SK-N-SH (cell line): ENCODE data around the gene PPP1R12B.

ENCODE experiments used
- GABPA ChIP-seq: IDR thresholded peaks from 2 replicates; pipeline ENCODE4 v1.4.0; 2012; ENCODE audit warnings: low read depth, mild to moderate bottlenecking
- RAD21 ChIP-seq: IDR thresholded peaks from 2 replicates; pipeline ENCODE4 v1.6.1; 2012; ENCODE audit warnings: mild to moderate bottlenecking, low read length
- TF ChIP-seq, protein P1 (sequence below): fragments of 200-600 bp; sonication (generic); IDR thresholded peaks from 2 replicates; pipeline ENCODE4 v1.6.1; 2017; ENCODE audit warnings: antibody characterized with exemption, mild to moderate bottlenecking, moderate library complexity
- TF ChIP-seq, protein P2 (sequence below): IDR thresholded peaks from 2 replicates; pipeline ENCODE4 v1.4.0; 2012; ENCODE audit warnings: low read depth
- TF ChIP-seq, protein P3 (sequence below): fragments of 150-350 bp; IDR thresholded peaks from 2 replicates; pipeline ENCODE4 v1.6.1; 2017; ENCODE audit warnings: antibody characterized with exemption, low read length, low read depth, borderline replicate concordance
- TF ChIP-seq, protein P4 (sequence below): IDR thresholded peaks from 2 replicates; pipeline ENCODE4; 2012

DNA sequence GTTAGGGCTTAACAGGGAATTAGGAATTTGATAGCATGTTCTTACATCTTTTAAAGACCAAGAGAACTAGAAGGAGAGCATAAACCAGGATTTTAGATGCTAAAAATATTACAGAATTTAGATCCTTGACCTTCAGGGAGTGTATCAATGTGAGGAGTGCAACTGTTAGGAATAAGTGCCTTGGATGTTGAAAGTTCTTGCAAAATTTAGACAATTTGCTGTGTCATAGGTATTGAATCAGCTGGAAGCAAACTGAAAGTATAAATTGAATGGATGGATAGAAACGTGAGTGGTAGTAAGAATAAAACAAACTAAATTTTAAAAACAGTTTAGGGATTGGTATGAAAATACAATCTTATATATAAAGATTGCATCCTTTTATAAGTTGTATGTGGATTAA, 27.7 kb downstream of the PPP1R12B start:
- TF ChIP-seq, protein P1, sequence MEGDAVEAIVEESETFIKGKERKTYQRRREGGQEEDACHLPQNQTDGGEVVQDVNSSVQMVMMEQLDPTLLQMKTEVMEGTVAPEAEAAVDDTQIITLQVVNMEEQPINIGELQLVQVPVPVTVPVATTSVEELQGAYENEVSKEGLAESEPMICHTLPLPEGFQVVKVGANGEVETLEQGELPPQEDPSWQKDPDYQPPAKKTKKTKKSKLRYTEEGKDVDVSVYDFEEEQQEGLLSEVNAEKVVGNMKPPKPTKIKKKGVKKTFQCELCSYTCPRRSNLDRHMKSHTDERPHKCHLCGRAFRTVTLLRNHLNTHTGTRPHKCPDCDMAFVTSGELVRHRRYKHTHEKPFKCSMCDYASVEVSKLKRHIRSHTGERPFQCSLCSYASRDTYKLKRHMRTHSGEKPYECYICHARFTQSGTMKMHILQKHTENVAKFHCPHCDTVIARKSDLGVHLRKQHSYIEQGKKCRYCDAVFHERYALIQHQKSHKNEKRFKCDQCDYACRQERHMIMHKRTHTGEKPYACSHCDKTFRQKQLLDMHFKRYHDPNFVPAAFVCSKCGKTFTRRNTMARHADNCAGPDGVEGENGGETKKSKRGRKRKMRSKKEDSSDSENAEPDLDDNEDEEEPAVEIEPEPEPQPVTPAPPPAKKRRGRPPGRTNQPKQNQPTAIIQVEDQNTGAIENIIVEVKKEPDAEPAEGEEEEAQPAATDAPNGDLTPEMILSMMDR: no peak
- TF ChIP-seq RAD21: no peak
- no peak for TF ChIP-seq GABPA
- TF ChIP-seq, protein P2, sequence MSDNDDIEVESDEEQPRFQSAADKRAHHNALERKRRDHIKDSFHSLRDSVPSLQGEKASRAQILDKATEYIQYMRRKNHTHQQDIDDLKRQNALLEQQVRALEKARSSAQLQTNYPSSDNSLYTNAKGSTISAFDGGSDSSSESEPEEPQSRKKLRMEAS: no peak
- TF ChIP-seq, protein P3, sequence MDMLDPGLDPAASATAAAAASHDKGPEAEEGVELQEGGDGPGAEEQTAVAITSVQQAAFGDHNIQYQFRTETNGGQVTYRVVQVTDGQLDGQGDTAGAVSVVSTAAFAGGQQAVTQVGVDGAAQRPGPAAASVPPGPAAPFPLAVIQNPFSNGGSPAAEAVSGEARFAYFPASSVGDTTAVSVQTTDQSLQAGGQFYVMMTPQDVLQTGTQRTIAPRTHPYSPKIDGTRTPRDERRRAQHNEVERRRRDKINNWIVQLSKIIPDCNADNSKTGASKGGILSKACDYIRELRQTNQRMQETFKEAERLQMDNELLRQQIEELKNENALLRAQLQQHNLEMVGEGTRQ: no peak
- TF ChIP-seq, protein P4, sequence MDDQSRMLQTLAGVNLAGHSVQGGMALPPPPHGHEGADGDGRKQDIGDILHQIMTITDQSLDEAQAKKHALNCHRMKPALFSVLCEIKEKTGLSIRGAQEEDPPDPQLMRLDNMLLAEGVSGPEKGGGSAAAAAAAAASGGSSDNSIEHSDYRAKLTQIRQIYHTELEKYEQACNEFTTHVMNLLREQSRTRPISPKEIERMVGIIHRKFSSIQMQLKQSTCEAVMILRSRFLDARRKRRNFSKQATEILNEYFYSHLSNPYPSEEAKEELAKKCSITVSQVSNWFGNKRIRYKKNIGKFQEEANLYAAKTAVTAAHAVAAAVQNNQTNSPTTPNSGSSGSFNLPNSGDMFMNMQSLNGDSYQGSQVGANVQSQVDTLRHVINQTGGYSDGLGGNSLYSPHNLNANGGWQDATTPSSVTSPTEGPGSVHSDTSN: no peak
